Measurements from ENCODE around the gene MPP3.
A peak's percentile ranks its signal among the peaks of the same experiment; 100 is the strongest.

The MPP3 gene

GRCh38 chr17:43839670-43840108 lies 6.7 kb upstream of the MPP3 start (continued):
- TF ChIP-seq, protein P1, sequence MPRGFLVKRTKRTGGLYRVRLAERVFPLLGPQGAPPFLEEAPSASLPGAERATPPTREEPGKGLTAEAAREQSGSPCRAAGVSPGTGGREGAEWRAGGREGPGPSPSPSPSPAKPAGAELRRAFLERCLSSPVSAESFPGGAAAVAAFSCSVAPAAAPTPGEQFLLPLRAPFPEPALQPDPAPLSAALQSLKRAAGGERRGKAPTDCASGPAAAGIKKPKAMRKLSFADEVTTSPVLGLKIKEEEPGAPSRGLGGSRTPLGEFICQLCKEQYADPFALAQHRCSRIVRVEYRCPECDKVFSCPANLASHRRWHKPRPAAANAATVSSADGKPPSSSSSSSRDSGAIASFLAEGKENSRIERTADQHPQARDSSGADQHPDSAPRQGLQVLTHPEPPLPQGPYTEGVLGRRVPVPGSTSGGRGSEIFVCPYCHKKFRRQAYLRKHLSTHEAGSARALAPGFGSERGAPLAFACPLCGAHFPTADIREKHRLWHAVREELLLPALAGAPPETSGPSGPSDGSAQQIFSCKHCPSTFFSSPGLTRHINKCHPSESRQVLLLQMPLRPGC (tag by site-specific recombination; IDR thresholded peaks at IDR 0.05): no peak
- no peak for TF ChIP-seq FEZF1 (tag by site-specific recombination; IDR thresholded peaks at IDR 0.05)

DNA sequence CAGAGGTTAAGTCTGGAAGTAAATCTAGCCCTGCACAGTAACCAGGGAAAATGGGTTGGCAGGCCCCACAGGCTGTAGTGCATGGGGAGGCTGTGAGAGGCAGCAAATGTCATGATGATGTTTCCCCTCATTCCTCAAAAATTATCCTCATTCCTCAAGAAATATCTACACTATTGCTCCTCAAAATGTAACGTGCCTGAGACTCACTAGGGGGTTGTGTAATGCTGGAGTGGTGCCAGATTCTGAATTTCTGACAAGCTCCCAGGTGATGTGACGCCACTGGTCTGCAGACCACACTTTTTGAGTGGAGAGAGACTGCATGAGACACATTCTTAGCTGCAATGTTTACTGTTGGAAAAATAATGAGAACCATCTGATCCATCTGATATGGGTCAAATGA lies 1.2 kb upstream of the MPP3 start:
- TF ChIP-seq ZNF391 (tag by site-specific recombination; IDR thresholded peaks at IDR 0.05; ENCODE audit: borderline replicate concordance, low read depth) (no peak), ZNF529 (tag by site-specific recombination; IDR thresholded peaks at IDR 0.05; ENCODE audit: insufficient replicate concordance) (no peak), ZSCAN4 (tag by site-specific recombination; IDR thresholded peaks at IDR 0.05) (no peak), ZNF202 (tag by site-specific recombination; IDR thresholded peaks at IDR 0.05; ENCODE audit: borderline replicate concordance) (no peak), ZNF155 (tag by site-specific recombination; IDR thresholded peaks at IDR 0.05) (no peak), CTCF (tag by site-specific recombination; IDR thresholded peaks at IDR 0.05) (no peak), ZNF175 (tag by site-specific recombination; IDR thresholded peaks at IDR 0.05) (no peak), ZNF555 (tag by site-specific recombination; conservative IDR thresholded peaks at IDR 0.05) (no peak), ZSCAN30 (tag by site-specific recombination; IDR thresholded peaks at IDR 0.05) (no peak)
- TF ChIP-seq, protein P2, sequence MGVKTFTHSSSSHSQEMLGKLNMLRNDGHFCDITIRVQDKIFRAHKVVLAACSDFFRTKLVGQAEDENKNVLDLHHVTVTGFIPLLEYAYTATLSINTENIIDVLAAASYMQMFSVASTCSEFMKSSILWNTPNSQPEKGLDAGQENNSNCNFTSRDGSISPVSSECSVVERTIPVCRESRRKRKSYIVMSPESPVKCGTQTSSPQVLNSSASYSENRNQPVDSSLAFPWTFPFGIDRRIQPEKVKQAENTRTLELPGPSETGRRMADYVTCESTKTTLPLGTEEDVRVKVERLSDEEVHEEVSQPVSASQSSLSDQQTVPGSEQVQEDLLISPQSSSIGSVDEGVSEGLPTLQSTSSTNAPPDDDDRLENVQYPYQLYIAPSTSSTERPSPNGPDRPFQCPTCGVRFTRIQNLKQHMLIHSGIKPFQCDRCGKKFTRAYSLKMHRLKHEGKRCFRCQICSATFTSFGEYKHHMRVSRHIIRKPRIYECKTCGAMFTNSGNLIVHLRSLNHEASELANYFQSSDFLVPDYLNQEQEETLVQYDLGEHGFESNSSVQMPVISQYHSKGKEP (tag by site-specific recombination; IDR thresholded peaks at IDR 0.05): no peak
- POLR2A ChIA-PET: interaction anchor here (0.7 kb wide), 1 partner anchor 55 kb away, joined by 3 read pairs; the partner anchor contains the start of gene DUSP3
- Histone ChIP-seq H3K4me3 (ENCODE audit: low read depth, low read length) (no peak overlapping the region), H3K9me3 (ENCODE audit: control insufficient read depth, insufficient read depth, low read depth, low read length) (no peaks in the 10 kb centered on the region), H3K27ac (ENCODE audit: extremely low read depth, low read depth, low read length) (no peak overlapping the region), H3K36me3 (ENCODE audit: control insufficient read depth in 2 of 2, insufficient read depth in 1 of 2, low read length in 2 of 2) (peaks cover 0 to 27% of the 10 kb centered on the region in 2 experiments; a peak in 1 of 3 replicates), H3K4me1 (ENCODE audit: control insufficient read depth, insufficient read depth, low read length) (peaks cover 3% of the 10 kb centered on the region; the same call in 1 of the 2 replicates)
- CTCF ChIA-PET: interaction anchor here (0.7 to 5.0 kb wide), 3 partner anchors 12 to 77 kb away, joined by 3 to 29 read pairs (median 4); partner anchors contain the start of gene CD300LG

DNA sequence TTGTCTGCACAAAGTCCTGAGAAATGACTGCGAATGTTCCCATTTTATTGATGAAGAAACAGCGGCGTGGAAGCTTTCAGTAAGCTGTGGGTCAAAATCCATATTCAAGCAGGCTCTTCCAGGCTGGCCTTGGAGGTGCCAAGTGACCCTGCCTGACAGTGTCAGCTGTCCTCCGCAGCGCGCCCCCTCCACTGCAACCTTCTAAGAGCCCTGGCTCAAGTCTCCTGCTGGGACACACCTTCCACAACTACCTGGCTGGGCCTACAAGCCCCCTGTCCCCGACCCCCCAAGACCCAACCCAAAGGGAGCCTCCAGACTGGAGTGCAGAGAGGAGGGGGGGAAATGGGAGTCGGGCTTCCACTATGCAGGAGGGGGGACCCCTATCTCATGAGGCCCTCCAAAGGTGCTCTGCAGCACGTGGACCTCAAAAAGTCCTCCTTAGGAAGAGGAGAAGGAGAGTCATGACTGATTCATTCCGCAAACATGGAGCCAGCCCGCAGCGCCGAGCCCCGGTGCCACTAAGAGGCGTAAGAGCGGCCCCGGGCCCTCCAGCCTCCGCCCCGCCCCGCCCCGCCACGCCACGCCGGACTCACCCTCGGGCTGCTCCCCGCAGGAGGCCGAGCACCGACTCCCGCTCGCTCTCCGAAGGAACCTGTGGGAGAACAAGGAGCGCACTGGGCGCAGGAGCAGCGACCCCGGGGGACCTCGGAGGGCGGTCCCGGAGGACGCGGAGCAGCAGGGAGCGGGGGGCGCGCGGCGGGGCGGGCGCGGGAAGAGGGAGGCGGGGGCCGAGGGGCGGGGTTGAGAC lies 574 bp downstream of the MPP3 start:
- Histone ChIP-seq H3K4me1 (ENCODE audit: control insufficient read depth, insufficient read depth, low read length) (peaks cover 3% of the 10 kb centered on the region; the same call in 1 of the 2 replicates), H3K9me3 (ENCODE audit: control insufficient read depth, insufficient read depth, low read depth, low read length) (no peaks in the 10 kb centered on the region), H3K27ac (ENCODE audit: extremely low read depth, low read depth, low read length) (peak overlapping the region; percentile 33; the same call in 1 of the 2 replicates), H3K4me3 (ENCODE audit: low read depth, low read length) (peak overlapping the region; percentile 69), H3K36me3 (ENCODE audit: control insufficient read depth in 2 of 2, insufficient read depth in 1 of 2, low read length in 2 of 2) (peaks cover 5 to 44% of the 10 kb centered on the region in 2 experiments)
- ChIA-PET CTCF (interaction anchor here (0.6 to 5.0 kb wide), 4 partner anchors 9 to 14 kb away, joined by 3 to 29 read pairs (median 4); partner anchors contain the start of gene CD300LG), POLR2A (interaction anchor here (0.5 to 1.0 kb wide), 5 partner anchors 10 to 386 kb away, joined by 3 to 4 read pairs (median 3); partner anchors contain the start of gene CD300LG)
- TF ChIP-seq KLF7 (tag by site-specific recombination; IDR thresholded peaks at IDR 0.05; ENCODE audit: borderline replicate concordance): peak; percentile 44; the same call in 1 of the 2 replicates
- no peak for TF ChIP-seq ZNF174 (tag by site-specific recombination; IDR thresholded peaks at IDR 0.05)
- peak; percentile 76 for TF ChIP-seq GLIS2 (tag by site-specific recombination; IDR thresholded peaks at IDR 0.05)
- TF ChIP-seq ZNF704 (tag by site-specific recombination; IDR thresholded peaks at IDR 0.05): no peak
- TF ChIP-seq ZNF133 (tag by site-specific recombination; IDR thresholded peaks at IDR 0.05): no peak
- TF ChIP-seq ZNF692 (tag by site-specific recombination; IDR thresholded peaks at IDR 0.05): no peak
- no peak for TF ChIP-seq ZNF202 (tag by site-specific recombination; IDR thresholded peaks at IDR 0.05; ENCODE audit: borderline replicate concordance)
- peak; percentile 58 for TF ChIP-seq ZNF335 (tag by site-specific recombination; conservative IDR thresholded peaks at IDR 0.05)
- TF ChIP-seq ZNF274 (IDR thresholded peaks at IDR 0.05; ENCODE audit: low read length): no peak
- no peak for TF ChIP-seq ZNF274 (tag by site-specific recombination; IDR thresholded peaks at IDR 0.05; ENCODE audit: borderline replicate concordance)
- TF ChIP-seq ZNF596 (tag by site-specific recombination; IDR thresholded peaks at IDR 0.05): no peak
